Spleen (tissue), 11 donors: ENCODE results near the gene DBNDD1. TPM values are rescaled to one million over a fixed set of nuclear protein-coding genes. Genes with fewer than 3 reads are reported as not detected.

Experiments
- DNase-seq: peaks from one replicate; pipeline ENCODE4 v3.0.0-alpha.2; 2020
- H3K27ac ChIP-seq, 8 donors: fragments of 200-600 bp; sonication (generic) in 7 of 8; 1 replicate in 4 of 8; 2 replicates in 4 of 8; pipeline versions ENCODE4 v1.5.0 to v1.8.0; 2016 to 2021; ENCODE audit warnings: inconsistent platforms in 4 of 8, mild to moderate bottlenecking in 4 of 8, moderate library complexity in 1 of 8
- H3K27me3 ChIP-seq, 7 donors: fragments of 200-600 bp; sonication (generic) in 6 of 7; replicated peaks in 1 of 7; 1 replicate in 4 of 7; 2 replicates in 3 of 7; pipeline versions ENCODE4 v1.5.0 to v1.8.0; 2016 to 2021; ENCODE audit warnings: inconsistent platforms in 3 of 7, mild to moderate bottlenecking in 1 of 7
- H3K36me3 ChIP-seq, 6 donors: fragments of 200-600 bp; sonication (generic) in 5 of 6; 1 replicate in 4 of 6; 2 replicates in 2 of 6; pipeline versions ENCODE4 v1.5.0 to v1.8.0; 2016 to 2021; ENCODE audit warnings: inconsistent platforms in 2 of 6
- H3K4me1 ChIP-seq, 6 donors: fragments of 200-600 bp; sonication (generic) in 5 of 6; 1 replicate in 3 of 6; 2 replicates in 3 of 6; pipeline versions ENCODE4 v1.5.0 to v1.8.0; 2016 to 2021; ENCODE audit warnings: inconsistent platforms in 3 of 6
- H3K4me3 ChIP-seq, 8 donors: fragments of 200-600 bp; sonication (generic) in 7 of 8; 1 replicate in 4 of 8; 2 replicates in 4 of 8; pipeline versions ENCODE4 v1.5.0 to v1.8.0; 2016 to 2021; ENCODE audit warnings: inconsistent platforms in 4 of 8, mild to moderate bottlenecking in 4 of 8, moderate library complexity in 2 of 8
- H3K9me3 ChIP-seq, 8 donors: fragments of 200-600 bp; sonication (generic) in 7 of 8; 1 replicate in 4 of 8; 2 replicates in 4 of 8; pipeline versions ENCODE4 v1.5.0 to v1.8.0; 2016 to 2021; ENCODE audit warnings: inconsistent platforms in 4 of 8
- CTCF ChIP-seq, 11 experiments: fragments of 200-600 bp in 7 of 11; fragments of 450-650 bp in 4 of 11; sonication (generic) in 4 of 11; IDR thresholded peaks in 8 of 11; conservative IDR thresholded peaks in 3 of 11; 1 replicate in 7 of 11; 2 replicates in 4 of 11; pipeline versions ENCODE4 v1.4.0 to v1.8.0; 2016 to 2021; ENCODE audit warnings: antibody characterized with exemption in 11 of 11, inconsistent platforms in 4 of 11, mild to moderate bottlenecking in 1 of 11
- POLR2A ChIP-seq, 3 donors: fragments of 450-650 bp; IDR thresholded peaks; one replicate each; pipeline ENCODE4 v1.5.1; 2017; ENCODE audit warnings: antibody characterized with exemption in 3 of 3, mild to moderate bottlenecking in 1 of 3
- POLR2AphosphoS5 ChIP-seq, 3 donors: sonication (generic); formaldehyde crosslinking; IDR thresholded peaks; one replicate each; pipeline ENCODE4 v1.5.1; 2017; ENCODE audit warnings: antibody characterized with exemption in 3 of 3
- WGBS, 5 donors: extraction: QIAGEN DNeasy Blood & Tissue Kit in 3 of 5; methylation state at CpG; one replicate each; pipeline versions ENCODE4 v1.1.5 to v1.1.7; 2013 to 2018; 5-methylcytosine and 5-hydroxymethylcytosine counted together
- intact Hi-C: fragments of 100-400 bp; cut with DNase I; formaldehyde crosslinking; loops from one replicate; pipeline ENCODE4 v1.15.0; 2023; ENCODE audit warnings: low total_unique reads
- polyA plus RNA-seq, 3 donors: library from polyadenylated mRNA; stranded (reverse); fragments of 200-250 nt; gene quantifications; one replicate each; pipeline ENCODE4 v1.2.1, GENCODE V29; 2013
- total RNA-seq, 7 donors: library from RNA; depleted of rRNA in 3 of 7; stranded (reverse); fragments of >200 nt in 3 of 7; fragmentation: NEBNext Ultra II Directional in 4 of 7; extraction: Animal tissue kit (Norgen Biotek cat#: 25700) in 4 of 7; gene quantifications; one replicate each; pipeline versions ENCODE4 v1.1.0 to v1.2.1, GENCODE V29; 2016 to 2021
- donor health status: healthy with polysubstance abuse.
- donor health status: DM: no; HTN: no; CAD: no; lungs with moderate emphysema.
- donor health status: DM: no; HTN: no; CAD: no.
- donor health status: Bipolar disorder and iron deficiency.
- donor health status: healthy.
- donor health status: DM: no; HTN: no; CAD: no.
- donor health status: DM: yes; HTN: yes; CAD: no.

Gene DBNDD1
- total and polyA plus RNA-seq, 10 donors = 0.66 to 3.7 (median 1.7) TPM

- 79 to 84% (median 83%) methylated on average over 4 of the region's 4 CpGs for WGBS, 5 donors
These were observed 36.1 kb upstream of the DBNDD1 start for GRCh38 chr16:90055371-90055770.

GRCh38 chr16:90054554-90054953 is 35.3 kb upstream of the DBNDD1 start:
- TF ChIP-seq CTCF (IDR thresholded peaks at IDR 0.05 in 8 of 11, conservative IDR thresholded peaks at IDR 0.05 in 3 of 11) (no peak), POLR2A (IDR thresholded peaks at IDR 0.05) (no peak), POLR2AphosphoS5 (IDR thresholded peaks at IDR 0.05) (no peak)
- WGBS, 5 donors = 48 to 65% (median 60%) methylated on average over 4 of the region's 4 CpGs
- no peak for DNase-seq
- H3K27ac ChIP-seq = no peak overlapping the region
- intact Hi-C loops = no loop called here
- no peak overlapping the region for H3K4me3 ChIP-seq
- no peaks in the 10 kb centered on the region for H3K4me1 ChIP-seq
- peaks cover 0 to 7% (median 0%) of the 10 kb centered on the region in 6 donors for H3K36me3 ChIP-seq
- H3K9me3 ChIP-seq = peaks cover 0 to 32% (median 24%) of the 10 kb centered on the region in 8 donors
- H3K27me3 ChIP-seq = peaks cover 0 to 3% (median 0%) of the 10 kb centered on the region in 7 donors

More at GRCh38 chr16:90055371-90055770, 36.1 kb upstream of the DBNDD1 start:
- Histone ChIP-seq H3K4me3 (no peak overlapping the region), H3K27ac (no peak overlapping the region), H3K36me3 (peaks cover 0 to 7% (median 0%) of the 10 kb centered on the region in 6 donors), H3K27me3 (peaks cover 0 to 3% (median 0%) of the 10 kb centered on the region in 7 donors), H3K4me1 (no peaks in the 10 kb centered on the region), H3K9me3 (peaks cover 0 to 32% (median 24%) of the 10 kb centered on the region in 8 donors)
- TF ChIP-seq POLR2AphosphoS5 (IDR thresholded peaks at IDR 0.05) = no peak
- no peak for TF ChIP-seq POLR2A (IDR thresholded peaks at IDR 0.05)
- no peak for TF ChIP-seq CTCF (IDR thresholded peaks at IDR 0.05 in 8 of 11, conservative IDR thresholded peaks at IDR 0.05 in 3 of 11)
- intact Hi-C loops = no loop called here
- DNase-seq = no peak

GRCh38 chr16:90053902-90054500 is 34.7 kb upstream of the DBNDD1 start:
- peaks cover 0 to 7% (median 0%) of the 10 kb centered on the region in 6 donors for H3K36me3 ChIP-seq
- no peak overlapping the region for H3K4me3 ChIP-seq
- H3K27me3 ChIP-seq = peaks cover 0 to 3% (median 0%) of the 10 kb centered on the region in 7 donors
- H3K4me1 ChIP-seq = no peaks in the 10 kb centered on the region
- no peak for TF ChIP-seq POLR2AphosphoS5 (IDR thresholded peaks at IDR 0.05)
- no peak for TF ChIP-seq POLR2A (IDR thresholded peaks at IDR 0.05)
- TF ChIP-seq CTCF (IDR thresholded peaks at IDR 0.05 in 8 of 11, conservative IDR thresholded peaks at IDR 0.05 in 3 of 11) = no peak
- H3K9me3 ChIP-seq = peaks cover 0 to 32% (median 24%) of the 10 kb centered on the region in 8 donors
- 61 to 89% (median 78%) methylated on average over 1 of the region's 1 CpG for WGBS, 5 donors
- no peak for DNase-seq
- intact Hi-C loops = no loop called here
- no peak overlapping the region for H3K27ac ChIP-seq

GRCh38 chr16:90050969-90051368 is 31.7 kb upstream of the DBNDD1 start:
- 87 to 93% (median 89%) methylated on average over 10 of the region's 10 CpGs for WGBS, 5 donors
- intact Hi-C loops = no loop called here
- Histone ChIP-seq H3K36me3 (peaks cover 0 to 7% (median 0%) of the 10 kb centered on the region in 6 donors), H3K27me3 (peaks cover 4 to 26% (median 16%) of the 10 kb centered on the region in 7 donors), H3K4me3 (no peak overlapping the region), H3K9me3 (peaks cover 0 to 31% (median 24%) of the 10 kb centered on the region in 8 donors), H3K4me1 (peaks cover 8 to 15% (median 11%) of the 10 kb centered on the region in 6 donors), H3K27ac (no peak overlapping the region)
- no peak for DNase-seq
- no peak for TF ChIP-seq CTCF (IDR thresholded peaks at IDR 0.05 in 8 of 11, conservative IDR thresholded peaks at IDR 0.05 in 3 of 11)
- TF ChIP-seq POLR2AphosphoS5 (IDR thresholded peaks at IDR 0.05) = no peak
- no peak for TF ChIP-seq POLR2A (IDR thresholded peaks at IDR 0.05)
